Coronary artery (tissue), 2 donors: ENCODE data around the gene SCGN.

Source experiments
- DNase-seq: peaks from one replicate; pipeline ENCODE4 v3.0.0-alpha.2; 2017; ENCODE audit warnings: low spot score
- H3K27ac ChIP-seq, 2 donors: fragments of 200-600 bp; sonication (generic); one replicate each; pipeline ENCODE4 v1.5.1; 2016 to 2019
- H3K4me3 ChIP-seq: fragments of 200-600 bp; sonication (generic); 2 replicates; pipeline ENCODE4 v1.5.1; 2016; ENCODE audit warnings: mild to moderate bottlenecking, moderate library complexity
- TF ChIP-seq, protein P1 (sequence below): fragments of 200-600 bp; sonication (generic); IDR thresholded peaks from one replicate; pipeline ENCODE4 v1.5.1; 2019; ENCODE audit warnings: antibody characterized with exemption

SCGN gene

DNA sequence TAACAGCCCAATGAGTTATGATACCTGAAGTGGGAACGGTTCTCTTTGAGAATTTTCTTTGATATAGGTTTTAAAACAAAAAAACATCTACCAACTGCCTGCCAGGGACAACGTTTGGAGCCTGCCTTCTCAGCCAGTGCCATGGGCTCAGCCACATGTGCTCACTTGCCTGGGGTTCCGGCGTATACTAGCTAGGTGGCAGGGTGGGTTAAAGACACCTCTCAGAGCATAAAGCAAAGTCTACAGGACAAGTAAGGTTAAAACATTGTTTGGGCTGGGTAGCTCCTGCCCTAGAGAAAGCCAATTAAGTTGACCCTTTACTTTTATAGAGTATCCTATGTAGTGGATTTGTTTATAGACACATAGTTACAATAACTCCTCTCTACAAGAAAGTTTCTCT lies 38.0 kb upstream of the SCGN start:
- TF ChIP-seq, protein P1, sequence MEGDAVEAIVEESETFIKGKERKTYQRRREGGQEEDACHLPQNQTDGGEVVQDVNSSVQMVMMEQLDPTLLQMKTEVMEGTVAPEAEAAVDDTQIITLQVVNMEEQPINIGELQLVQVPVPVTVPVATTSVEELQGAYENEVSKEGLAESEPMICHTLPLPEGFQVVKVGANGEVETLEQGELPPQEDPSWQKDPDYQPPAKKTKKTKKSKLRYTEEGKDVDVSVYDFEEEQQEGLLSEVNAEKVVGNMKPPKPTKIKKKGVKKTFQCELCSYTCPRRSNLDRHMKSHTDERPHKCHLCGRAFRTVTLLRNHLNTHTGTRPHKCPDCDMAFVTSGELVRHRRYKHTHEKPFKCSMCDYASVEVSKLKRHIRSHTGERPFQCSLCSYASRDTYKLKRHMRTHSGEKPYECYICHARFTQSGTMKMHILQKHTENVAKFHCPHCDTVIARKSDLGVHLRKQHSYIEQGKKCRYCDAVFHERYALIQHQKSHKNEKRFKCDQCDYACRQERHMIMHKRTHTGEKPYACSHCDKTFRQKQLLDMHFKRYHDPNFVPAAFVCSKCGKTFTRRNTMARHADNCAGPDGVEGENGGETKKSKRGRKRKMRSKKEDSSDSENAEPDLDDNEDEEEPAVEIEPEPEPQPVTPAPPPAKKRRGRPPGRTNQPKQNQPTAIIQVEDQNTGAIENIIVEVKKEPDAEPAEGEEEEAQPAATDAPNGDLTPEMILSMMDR = no peak
- H3K27ac ChIP-seq = no peak overlapping the region
- H3K4me3 ChIP-seq = no peak overlapping the region
- no peak for DNase-seq

DNA sequence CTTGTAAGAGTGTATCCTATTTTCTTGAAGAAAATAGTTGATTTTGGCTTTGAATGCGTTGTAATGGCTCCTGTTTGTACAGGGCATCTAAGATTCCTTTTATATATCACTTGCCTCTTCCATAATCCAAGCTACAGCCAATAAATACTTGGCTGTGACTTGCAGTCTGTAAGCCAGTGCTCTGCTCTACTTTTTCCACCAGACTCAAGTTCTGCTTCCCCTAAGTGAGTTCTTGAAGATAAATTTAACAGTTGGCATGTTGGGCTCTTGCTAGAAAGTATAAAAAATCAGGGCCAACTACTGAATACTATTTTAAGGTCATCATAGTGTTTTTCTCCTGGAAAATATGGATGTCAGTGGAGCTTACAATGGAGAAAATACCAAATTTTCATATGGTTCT lies 36.5 kb upstream of the SCGN start:
- TF ChIP-seq, protein P1 = no peak
- no peak for DNase-seq
- no peak overlapping the region for H3K4me3 ChIP-seq
- H3K27ac ChIP-seq = no peak overlapping the region

DNA sequence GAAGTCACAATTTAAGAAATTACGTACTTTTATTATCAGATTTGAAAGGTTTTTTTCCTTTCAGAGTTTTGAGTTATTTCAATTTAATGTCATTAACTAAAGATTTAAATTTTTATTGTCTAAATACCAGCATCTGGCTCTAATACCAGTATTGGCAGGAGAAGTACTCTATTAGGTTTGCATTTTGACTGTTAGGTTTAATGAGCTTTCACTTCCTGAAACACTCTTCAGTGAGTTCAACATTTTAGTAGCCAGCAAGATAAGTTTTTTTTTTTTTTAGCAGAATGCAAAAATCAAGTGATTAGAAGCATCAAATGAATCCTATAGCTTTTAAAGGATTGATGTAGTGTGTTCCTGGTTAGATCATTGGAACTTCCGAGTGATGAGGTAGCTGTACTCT lies 34.0 kb upstream of the SCGN start:
- TF ChIP-seq, protein P1 = no peak
- H3K4me3 ChIP-seq = no peak overlapping the region
- no peak overlapping the region for H3K27ac ChIP-seq
- DNase-seq = no peak

DNA sequence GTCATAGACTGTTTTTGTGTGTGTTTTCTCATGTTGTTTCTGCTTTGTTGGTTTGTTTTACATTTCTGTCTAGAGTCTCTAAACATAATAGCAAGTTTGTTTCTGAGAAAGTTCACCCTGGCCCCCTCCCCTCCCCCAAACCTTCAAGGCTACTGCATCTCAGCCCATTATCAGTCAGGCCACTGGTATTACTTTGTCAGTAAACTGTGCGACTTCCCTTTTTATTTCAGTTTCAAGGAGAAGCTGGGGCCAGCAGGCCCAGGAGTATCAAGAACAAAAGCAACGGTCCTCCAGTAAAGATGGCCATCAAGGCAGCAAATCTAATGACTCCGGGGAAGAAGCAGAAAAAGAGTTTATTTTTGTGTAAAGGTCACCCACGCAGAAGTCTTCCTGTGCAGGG lies 32.8 kb upstream of the SCGN start:
- DNase-seq = no peak
- H3K4me3 ChIP-seq = no peak overlapping the region
- TF ChIP-seq, protein P1 = no peak
- H3K27ac ChIP-seq = no peak overlapping the region

DNA sequence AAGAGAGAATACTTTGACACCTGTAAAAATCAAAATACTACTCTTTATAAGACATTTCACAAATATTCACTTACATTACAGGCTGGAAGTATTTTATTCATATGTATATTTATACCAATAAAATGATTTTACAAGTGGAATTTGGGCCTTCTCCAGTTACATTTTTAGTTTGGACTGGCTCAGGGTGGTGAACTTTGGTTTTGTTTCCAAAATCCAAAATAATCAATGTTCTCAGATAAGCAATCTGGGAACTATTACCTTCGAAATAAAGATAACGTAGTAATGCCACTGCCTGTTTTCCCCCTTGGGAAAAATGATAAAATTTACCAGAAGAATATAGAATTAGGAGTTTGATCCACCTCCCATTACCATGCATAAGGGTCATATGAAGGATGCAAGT lies 31.6 kb upstream of the SCGN start:
- Histone ChIP-seq H3K27ac (no peak overlapping the region), H3K4me3 (no peak overlapping the region)
- TF ChIP-seq, protein P1 = no peak
- DNase-seq = no peak

DNA sequence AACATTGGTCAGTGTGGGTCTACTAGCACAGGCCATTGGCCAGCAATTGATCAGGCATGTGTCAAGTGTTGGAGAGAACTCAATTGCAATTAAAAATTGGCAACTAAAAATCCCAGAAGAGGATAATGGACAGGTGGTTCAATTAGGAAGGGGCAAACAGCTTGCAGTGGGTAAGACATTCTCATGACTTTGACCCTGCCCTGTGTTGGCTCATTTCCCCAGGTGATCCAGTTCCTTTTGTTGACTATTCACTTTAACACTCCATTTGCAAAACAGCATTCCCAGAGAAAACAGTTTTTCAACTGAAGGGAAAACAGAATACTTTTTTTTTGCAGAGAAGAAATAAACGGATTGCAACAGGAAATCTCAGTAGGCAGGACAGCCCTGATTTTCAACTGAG lies 28.9 kb upstream of the SCGN start:
- Histone ChIP-seq H3K4me3 (no peak overlapping the region), H3K27ac (no peak overlapping the region)
- TF ChIP-seq, protein P1 = no peak
- no peak for DNase-seq

DNA sequence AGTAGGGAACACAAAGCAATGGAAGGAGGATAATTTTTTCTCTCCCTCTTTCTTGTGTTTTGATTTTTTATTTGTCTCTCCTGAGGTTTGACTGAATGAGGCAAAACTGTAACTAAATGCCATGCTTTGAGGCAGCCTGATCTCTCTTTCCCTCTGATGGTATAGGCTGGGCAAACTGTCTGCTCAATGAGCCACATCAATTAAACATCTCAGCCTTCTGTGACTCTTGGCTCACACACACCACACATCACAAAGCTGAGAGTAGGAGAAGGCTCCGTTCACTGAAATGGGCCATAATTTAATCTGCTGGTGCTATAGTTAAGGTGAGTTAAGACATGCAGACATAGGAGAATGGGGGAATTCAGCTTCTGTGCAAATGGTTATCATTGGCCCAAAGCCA lies 28.1 kb upstream of the SCGN start:
- Histone ChIP-seq H3K4me3 (no peak overlapping the region), H3K27ac (no peak overlapping the region)
- no peak for DNase-seq
- TF ChIP-seq, protein P1 = no peak
